WTC11 (cell line): Measurements from ENCODE around the gene HP1BP3. TPM values are rescaled to one million over a fixed set of nuclear protein-coding genes. Genes with fewer than 3 reads are reported as not detected.

Experiments used
- ATAC-seq: fragments of 200-7000 bp; cut with Tn5 transposase; 2 replicates; pipeline ENCODE4 v1.10.0; 2021; ENCODE audit warnings: mild to moderate bottlenecking, moderate library complexity
- CTCF ChIA-PET: fragments of 300-600 bp; sonication (Branson Sonifier 250); formaldehyde crosslinking; loops from one replicate; lab custom pipeline; 2021; ENCODE audit warnings: antibody characterized with exemption; lab: Charles Lee
- POLR2A ChIA-PET: fragments of 350-600 bp; sonication (Branson Sonifier 250); formaldehyde crosslinking; loops from one replicate; lab custom pipeline; 2021; ENCODE audit warnings: antibody characterized with exemption; lab: Charles Lee
- DNase-seq: peaks from one replicate; pipeline ENCODE4 v3.0.0; 2021; ENCODE audit warnings: low spot score
- H3K27ac Mint-ChIP-seq: 2 replicates; pipeline ENCODE4 v1.8.0; 2021; ENCODE audit warnings: mixed read lengths
- H3K27me3 Mint-ChIP-seq: 2 replicates; pipeline ENCODE4 v1.8.0; 2021; ENCODE audit warnings: low read depth, mild to moderate bottlenecking, moderate library complexity, mixed read lengths
- H3K36me3 Mint-ChIP-seq: 2 replicates; pipeline ENCODE4 v1.8.0; 2021; ENCODE audit warnings: mixed read lengths
- H3K4me1 Mint-ChIP-seq: 2 replicates; pipeline ENCODE4 v1.8.0; 2022; ENCODE audit warnings: mixed read lengths
- H3K4me3 Mint-ChIP-seq: 2 replicates; pipeline ENCODE4 v1.8.0; 2021; ENCODE audit warnings: mild to moderate bottlenecking, moderate library complexity, mixed read lengths
- H3K9me3 Mint-ChIP-seq: 2 replicates; pipeline ENCODE4 v1.8.0; 2021; ENCODE audit warnings: mixed read lengths
- EMX1 ChIP-seq: fragments of 250-450 bp; sonication (Bioruptor Pico); IDR thresholded peaks from 2 replicates; pipeline ENCODE4 v1.8.0; 2021; ENCODE audit warnings: mild to moderate bottlenecking
- GRHL2 ChIP-seq: fragments of 250-450 bp; sonication (Bioruptor Pico); IDR thresholded peaks from 2 replicates; pipeline ENCODE4 v1.8.0; 2022; ENCODE audit warnings: mild to moderate bottlenecking, moderate library complexity; ENCODE audit not compliant: insufficient replicate concordance, severe bottlenecking
- HMGXB4 ChIP-seq: sonication (generic); formaldehyde crosslinking; IDR thresholded peaks from 2 replicates; pipeline ENCODE4 v1.8.1; 2023; ENCODE audit warnings: mild to moderate bottlenecking, moderate library complexity, missing genetic modification reagents
- MLX ChIP-seq: sonication (generic); formaldehyde crosslinking; IDR thresholded peaks from 2 replicates; pipeline ENCODE4 v1.8.1; 2023; ENCODE audit warnings: mild to moderate bottlenecking, missing genetic modification reagents, moderate library complexity
- NFYB ChIP-seq: sonication (generic); formaldehyde crosslinking; conservative IDR thresholded peaks from 2 replicates; pipeline ENCODE4 v1.8.0; 2022; ENCODE audit warnings: low read depth, missing genetic modification reagents
- OVOL2 ChIP-seq: fragments of 250-450 bp; sonication (Bioruptor Pico); IDR thresholded peaks from 2 replicates; pipeline ENCODE4 v1.9.0; 2021; ENCODE audit warnings: mild to moderate bottlenecking, borderline replicate concordance
- PRDM15 ChIP-seq: sonication (generic); formaldehyde crosslinking; IDR thresholded peaks from 2 replicates; pipeline ENCODE4 v1.8.0; 2022; ENCODE audit warnings: missing genetic modification reagents
- PRRX2 ChIP-seq: fragments of 250-450 bp; sonication (Bioruptor Pico); IDR thresholded peaks from 2 replicates; pipeline ENCODE4 v1.8.0; 2021; ENCODE audit warnings: mild to moderate bottlenecking
- SMAD3 ChIP-seq: sonication (generic); formaldehyde crosslinking; IDR thresholded peaks from 2 replicates; pipeline ENCODE4 v1.8.0; 2022; ENCODE audit warnings: missing genetic modification reagents, mild to moderate bottlenecking, borderline replicate concordance
- TCF7 ChIP-seq: sonication (generic); formaldehyde crosslinking; IDR thresholded peaks from 2 replicates; pipeline ENCODE4 v1.8.0; 2022; ENCODE audit warnings: mild to moderate bottlenecking, low read depth, missing genetic modification reagents, moderate library complexity
- TP53 ChIP-seq: sonication (generic); formaldehyde crosslinking; IDR thresholded peaks from 2 replicates; pipeline ENCODE4 v1.8.1; 2023; ENCODE audit warnings: mild to moderate bottlenecking, missing genetic modification reagents
- ZBTB43 ChIP-seq: sonication (generic); formaldehyde crosslinking; IDR thresholded peaks from 2 replicates; pipeline ENCODE4 v1.8.1; 2023; ENCODE audit warnings: mild to moderate bottlenecking, missing genetic modification reagents
- ZNF425 ChIP-seq: fragments of 250-450 bp; sonication (Bioruptor Pico); conservative IDR thresholded peaks from 2 replicates; pipeline ENCODE4 v1.9.0; 2021; ENCODE audit warnings: mild to moderate bottlenecking
- ZSCAN18 ChIP-seq: fragments of 250-450 bp; sonication (Bioruptor Pico); IDR thresholded peaks from 2 replicates; pipeline ENCODE4 v2.1.2; 2022; ENCODE audit warnings: mild to moderate bottlenecking, moderate library complexity
- total RNA-seq: library from RNA; stranded (reverse); gene quantifications from 3 replicates; pipeline ENCODE4 v1.2.3, GENCODE V29; 2021

Gene HP1BP3
- total RNA-seq, 1 experiment from 2014 or later, result 121 TPM

- TF ChIP-seq PRDM15 (no peak), PRRX2 (no peak)
Observed at GRCh38 chr1:20730690-20731056, 56.4 kb downstream of the HP1BP3 start (continued).

GRCh38 chr1:20729990-20730689, 57.0 kb downstream of the HP1BP3 start:
- H3K27me3 Mint-ChIP-seq, result peaks cover 47% of the 10 kb centered on the region
- no peaks in the 10 kb centered on the region for H3K9me3 Mint-ChIP-seq
- H3K4me3 Mint-ChIP-seq, result peak overlapping the region; percentile 75
- ChIA-PET POLR2A (interaction anchor here (0.9 to 3.4 kb wide), 2 partner anchors 34 to 57 kb away, joined by 3 to 14 read pairs; partner anchors contain the start of gene HP1BP3), CTCF (interaction anchor here (0.7 to 9.0 kb wide), 6 partner anchors 12 to 525 kb away, joined by 3 to 124 read pairs (median 5); partner anchors contain the start of gene KIF17)
- H3K4me1 Mint-ChIP-seq, result peaks cover 36% of the 10 kb centered on the region
- TF ChIP-seq MLX (CRISPR knock-in tag) (no peak), EMX1 (no peak), OVOL2 (CRISPR knock-in tag) (no peak), TCF7 (no peak), PRDM15 (peak; percentile 42; the same call in 1 of the 2 replicates)
- no peak overlapping the region for H3K27ac Mint-ChIP-seq
- DNase-seq (no peak), ATAC-seq (no peak)
- no peaks in the 10 kb centered on the region for H3K36me3 Mint-ChIP-seq

GRCh38 chr1:20729155-20729931, 57.8 kb downstream of the HP1BP3 start:
- Mint-ChIP-seq H3K4me1 (peaks cover 36% of the 10 kb centered on the region), H3K27ac (no peak overlapping the region), H3K9me3 (no peaks in the 10 kb centered on the region), H3K36me3 (no peaks in the 10 kb centered on the region), H3K27me3 (peaks cover 40% of the 10 kb centered on the region), H3K4me3 (peak overlapping the region; percentile 75)
- CTCF ChIA-PET, result interaction anchor here (1.5 to 9.0 kb wide), 4 partner anchors 12 to 466 kb away, joined by 5 to 124 read pairs (median 24); partner anchors contain the start of gene KIF17
- DNase-seq (no peak), ATAC-seq (no peak)
- no peak for TF ChIP-seq ZNF425 (CRISPR knock-in tag)
- no peak for TF ChIP-seq GRHL2 (CRISPR knock-in tag)
- TF ChIP-seq ZSCAN18 (CRISPR knock-in tag), result no peak
- no peak for TF ChIP-seq SMAD3
- no peak for TF ChIP-seq ZBTB43 (CRISPR knock-in tag)
- no peak for TF ChIP-seq TP53 (CRISPR knock-in tag)
- TF ChIP-seq HMGXB4 (CRISPR knock-in tag), result no peak
- no peak for TF ChIP-seq NFYB
- POLR2A ChIA-PET, result interaction anchor here (1.1 to 2.8 kb wide), 3 partner anchors 12 to 58 kb away, joined by 3 to 9 read pairs (median 4); partner anchors contain the start of genes HP1BP3 and KIF17
